ENCODE measurements around the gene CAMK2G.

DNA sequence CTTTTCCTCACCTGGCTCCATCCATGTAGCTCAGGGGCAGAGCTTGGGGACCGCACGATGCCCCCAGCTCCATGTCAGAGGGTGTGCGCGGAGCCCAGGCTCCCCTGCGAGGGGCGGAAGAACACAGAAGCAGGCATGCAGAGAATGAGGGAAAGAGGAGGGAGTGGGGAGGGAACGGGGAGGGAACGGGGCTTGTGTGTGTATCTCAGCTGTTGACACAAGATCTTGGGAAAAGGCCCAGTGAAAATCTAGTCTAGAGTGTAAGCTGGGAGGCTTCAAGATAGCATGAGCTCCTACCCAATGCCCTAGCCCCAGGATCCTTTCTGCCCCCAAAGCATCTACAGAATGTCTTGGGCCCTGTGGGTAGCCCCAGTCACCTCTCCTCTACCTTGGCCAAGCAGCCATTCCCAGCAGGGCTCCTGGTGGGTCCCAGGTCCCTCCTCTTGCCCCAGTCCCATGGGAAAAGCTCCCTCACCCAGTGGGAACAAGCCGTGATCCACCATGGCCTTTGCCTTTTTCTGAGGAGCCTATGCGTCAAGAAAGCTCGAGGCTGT, 37.9 kb downstream of the CAMK2G start:
- TF ChIP-seq, protein P1, sequence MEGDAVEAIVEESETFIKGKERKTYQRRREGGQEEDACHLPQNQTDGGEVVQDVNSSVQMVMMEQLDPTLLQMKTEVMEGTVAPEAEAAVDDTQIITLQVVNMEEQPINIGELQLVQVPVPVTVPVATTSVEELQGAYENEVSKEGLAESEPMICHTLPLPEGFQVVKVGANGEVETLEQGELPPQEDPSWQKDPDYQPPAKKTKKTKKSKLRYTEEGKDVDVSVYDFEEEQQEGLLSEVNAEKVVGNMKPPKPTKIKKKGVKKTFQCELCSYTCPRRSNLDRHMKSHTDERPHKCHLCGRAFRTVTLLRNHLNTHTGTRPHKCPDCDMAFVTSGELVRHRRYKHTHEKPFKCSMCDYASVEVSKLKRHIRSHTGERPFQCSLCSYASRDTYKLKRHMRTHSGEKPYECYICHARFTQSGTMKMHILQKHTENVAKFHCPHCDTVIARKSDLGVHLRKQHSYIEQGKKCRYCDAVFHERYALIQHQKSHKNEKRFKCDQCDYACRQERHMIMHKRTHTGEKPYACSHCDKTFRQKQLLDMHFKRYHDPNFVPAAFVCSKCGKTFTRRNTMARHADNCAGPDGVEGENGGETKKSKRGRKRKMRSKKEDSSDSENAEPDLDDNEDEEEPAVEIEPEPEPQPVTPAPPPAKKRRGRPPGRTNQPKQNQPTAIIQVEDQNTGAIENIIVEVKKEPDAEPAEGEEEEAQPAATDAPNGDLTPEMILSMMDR (IDR thresholded peaks at IDR 0.05), result no peak
- TF ChIP-seq NRF1 (IDR thresholded peaks at IDR 0.05; ENCODE audit: low read depth, low read length), result no peak
